Measurements from ENCODE around the gene SLC4A2.

SLC4A2 gene

GRCh38 chr7:151099486-151100211 lies 40.3 kb downstream of the SLC4A2 start:
- no peak for DNase-seq

- DNase-seq, result no peak
Measured at GRCh38 chr7:151100921-151101320, 41.5 kb downstream of the SLC4A2 start.

- no peak for DNase-seq
Measured at GRCh38 chr7:151101621-151102396, 42.4 kb downstream of the SLC4A2 start.

- no peak for DNase-seq
Measured at GRCh38 chr7:151102991-151103390, 43.6 kb downstream of the SLC4A2 start.

GRCh38 chr7:151103973-151104372 lies 44.6 kb downstream of the SLC4A2 start:
- DNase-seq, result no peak

GRCh38 chr7:151104411-151105235 lies 45.2 kb downstream of the SLC4A2 start:
- DNase-seq, result no peak

GRCh38 chr7:151107882-151108281 lies 48.5 kb downstream of the SLC4A2 start:
- no peak for DNase-seq

- no peak for DNase-seq
Measured at GRCh38 chr7:151109094-151110048, 50.0 kb downstream of the SLC4A2 start.

- no peak for DNase-seq
Measured at GRCh38 chr7:151110236-151110940, 51.0 kb downstream of the SLC4A2 start.

- DNase-seq, result peak; percentile 28 to 49
Measured at GRCh38 chr7:151110941-151111645, 51.7 kb downstream of the SLC4A2 start.

GRCh38 chr7:151113344-151114150 lies 54.2 kb downstream of the SLC4A2 start:
- no peak for DNase-seq

GRCh38 chr7:151114151-151115090 lies 55.0 kb downstream of the SLC4A2 start:
- DNase-seq, result no peak

GRCh38 chr7:151115121-151115835 lies 55.9 kb downstream of the SLC4A2 start:
- DNase-seq, result no peak

GRCh38 chr7:151115836-151116418 lies 56.5 kb downstream of the SLC4A2 start:
- DNase-seq, result no peak

GRCh38 chr7:151116603-151117440 lies 57.4 kb downstream of the SLC4A2 start:
- no peak for DNase-seq

- DNase-seq, result no peak
Measured at GRCh38 chr7:151117565-151117964, 58.2 kb downstream of the SLC4A2 start.
